ENCODE results near the gene MAPKBP1. TPM values are rescaled to one million over a fixed set of nuclear protein-coding genes. Genes with fewer than 3 reads are reported as not detected.

Gene MAPKBP1
- total RNA-seq, result 4.9 and 5.0 TPM in 2 replicates

DNA sequence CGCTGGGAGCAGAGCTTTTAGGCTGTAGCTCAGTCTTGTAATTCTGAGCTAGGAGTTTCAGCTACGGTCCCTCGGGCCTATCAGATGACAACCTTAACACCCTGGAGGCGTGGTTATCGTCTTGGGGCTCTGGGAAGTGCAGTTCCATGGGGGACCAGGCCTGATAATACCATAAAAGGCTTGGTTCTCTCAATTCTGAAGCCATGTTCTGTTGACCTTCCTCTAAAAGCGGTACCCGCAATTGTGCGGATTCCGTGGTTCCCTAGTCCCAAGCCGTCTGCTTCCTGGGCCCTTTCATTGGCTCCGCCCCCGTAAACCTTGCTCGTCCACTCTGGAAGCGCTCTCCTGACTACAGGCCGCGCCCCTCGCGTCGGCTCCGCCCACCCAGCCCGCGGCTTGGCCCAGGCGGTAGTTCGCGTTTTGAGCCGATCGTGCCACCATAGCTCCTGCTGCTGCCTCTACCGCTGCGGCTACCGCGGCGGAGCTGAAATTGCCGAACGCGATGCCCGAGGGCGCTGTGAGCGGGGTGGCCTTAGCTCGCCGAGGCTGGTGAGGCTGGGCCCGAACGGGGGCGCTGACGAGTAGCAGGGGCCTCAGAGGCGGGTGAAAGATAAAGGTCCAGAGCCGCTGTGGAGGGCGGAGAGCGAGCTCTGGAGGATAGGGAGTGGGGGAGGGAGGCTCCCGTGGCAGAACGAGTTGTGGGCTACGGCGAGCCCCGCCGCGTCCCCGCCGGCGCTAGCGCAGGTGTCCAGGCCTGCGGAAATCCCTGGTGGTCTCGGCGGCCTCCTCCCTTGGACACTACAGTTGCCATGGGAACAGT is at the start of gene MAPKBP1:
MAPKBP1 (plus strand) TSS at position 423 of the 820 bp plus-strand sequence. CDS start 792 bp downstream, outside the sequence.

GRCh38 chr15:41827880-41828806 is 53.9 kb downstream of the MAPKBP1 start, which contains the start of gene JMJD7:
Gene JMJD7 (plus strand): TSS chr15:41828092. CDS start chr15:41828125, 33 bp downstream.

GRCh38 chr15:41838400-41838897 is 64.2 kb downstream of the MAPKBP1 start, which contains the start of gene PLA2G4B:
Gene PLA2G4B (plus strand): TSS chr15:41838847. CDS start chr15:41838914, 67 bp downstream.

Other genes with a start within 250 kb of the MAPKBP1 start
- 10.8 and 19.0 TPM in 2 replicates for gene RPAP1, start 230.2 kb upstream of the MAPKBP1 start, total RNA-seq
- gene TYRO3, start 215.3 kb upstream of the MAPKBP1 start, total RNA-seq, result 9.1 and 11.5 TPM in 2 replicates
- 13.7 and 18.6 TPM in 2 replicates for gene MGA, start 114.1 kb upstream of the MAPKBP1 start, total RNA-seq
- gene JMJD7, start 53.6 kb downstream of the MAPKBP1 start, total RNA-seq, result 3.0 and 3.6 TPM in 2 replicates
- gene PLA2G4B, start 64.4 kb downstream of the MAPKBP1 start, total RNA-seq, result 0.94 and 2.3 TPM in 2 replicates
- under 0.01 and 0.10 TPM in 2 replicates for gene SPTBN5, start 119.6 kb downstream of the MAPKBP1 start, total RNA-seq
- gene EHD4, start 198.1 kb downstream of the MAPKBP1 start, total RNA-seq, result 5.6 and 5.8 TPM in 2 replicates
- not detected in 2 replicates for gene PLA2G4E, start 246.6 kb downstream of the MAPKBP1 start, total RNA-seq

Data from cardiac ventricle fibroblast (primary cell).